Activated CD4-positive, alpha-beta T cell treated with anti-CD3 and anti-CD28 coated beads, Interleukin-2, amount 50 U/mL, for 48 hours (primary cell): ENCODE data around the gene KAZN.

ENCODE experiments used
- DNase-seq, 2 experiments: peaks; one replicate each; pipeline ENCODE4 v3.0.0-alpha.2; 2020

The KAZN gene

DNA sequence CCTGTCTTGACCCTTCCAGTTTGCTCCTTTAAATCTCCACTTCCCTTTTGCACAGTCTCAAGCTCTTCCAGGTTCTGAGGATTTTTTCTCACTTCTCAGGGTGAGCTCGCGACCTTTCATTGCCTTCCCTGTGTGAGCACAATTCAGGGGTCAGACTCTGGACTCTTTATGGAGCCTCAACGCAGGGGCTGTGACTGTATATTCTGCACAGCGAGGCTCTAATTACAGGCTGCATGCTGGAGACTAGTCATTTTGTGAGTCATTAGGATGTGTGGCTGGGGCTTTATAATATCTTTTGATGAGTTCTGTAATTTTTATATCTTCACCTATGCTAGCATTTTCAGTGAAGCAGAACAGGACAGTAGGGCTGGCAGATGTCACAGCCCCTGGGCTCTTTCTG lies 270.7 kb downstream of the KAZN start:
- no peak for DNase-seq

DNA sequence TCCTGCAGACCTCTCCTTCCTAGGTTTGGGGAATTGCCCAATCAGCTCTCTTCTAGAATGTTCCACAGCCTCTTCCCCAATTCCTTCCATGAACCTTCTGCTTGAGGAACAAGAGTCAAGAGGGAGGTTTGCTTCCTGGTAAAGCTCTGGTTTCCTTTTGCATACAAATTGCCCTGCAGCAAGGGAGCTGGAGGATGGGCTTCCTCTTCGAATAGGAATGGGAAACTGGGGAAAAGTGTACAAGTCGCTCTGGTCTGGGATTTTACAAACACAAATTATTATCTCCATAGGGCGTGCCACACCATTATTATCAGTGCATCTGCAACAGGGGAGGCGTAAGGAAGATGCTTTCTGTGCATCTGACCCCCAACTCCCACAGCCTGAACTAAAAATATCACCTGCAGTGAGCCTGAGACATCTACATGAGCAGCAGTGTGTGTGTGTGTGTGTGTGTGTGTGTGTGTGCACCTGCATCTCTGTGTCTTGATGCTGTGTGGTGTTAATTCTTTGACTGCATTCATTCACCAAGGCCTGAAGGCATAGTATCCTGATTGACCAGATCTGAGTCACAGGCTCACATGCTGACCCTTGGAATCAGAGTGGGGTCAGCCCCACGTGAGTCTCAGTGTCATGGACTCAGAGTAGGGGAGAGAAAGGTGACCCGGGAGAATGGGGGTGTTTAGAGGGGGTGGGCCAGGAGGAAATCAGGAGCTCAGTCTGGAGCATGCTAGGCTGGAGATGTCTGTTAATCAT lies 272.9 kb downstream of the KAZN start:
- DNase-seq = no peak

DNA sequence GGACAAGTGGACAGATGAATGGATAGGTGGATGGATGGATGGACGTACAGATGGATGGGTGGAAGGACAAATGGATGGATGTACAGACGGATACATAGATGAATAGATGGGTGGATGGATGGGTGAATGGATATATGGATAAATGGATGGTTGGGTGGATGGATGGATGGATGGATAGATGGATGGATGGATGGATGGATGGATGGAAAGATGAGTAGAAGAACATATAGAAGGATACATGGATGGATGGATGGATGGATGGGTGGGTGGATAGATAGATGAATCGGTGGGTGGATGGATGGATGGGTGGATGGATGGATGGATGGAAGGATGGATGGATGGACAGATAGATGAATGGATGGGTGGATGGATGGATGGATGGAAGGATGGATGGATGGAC lies 274.3 kb downstream of the KAZN start:
- DNase-seq = no peak

DNA sequence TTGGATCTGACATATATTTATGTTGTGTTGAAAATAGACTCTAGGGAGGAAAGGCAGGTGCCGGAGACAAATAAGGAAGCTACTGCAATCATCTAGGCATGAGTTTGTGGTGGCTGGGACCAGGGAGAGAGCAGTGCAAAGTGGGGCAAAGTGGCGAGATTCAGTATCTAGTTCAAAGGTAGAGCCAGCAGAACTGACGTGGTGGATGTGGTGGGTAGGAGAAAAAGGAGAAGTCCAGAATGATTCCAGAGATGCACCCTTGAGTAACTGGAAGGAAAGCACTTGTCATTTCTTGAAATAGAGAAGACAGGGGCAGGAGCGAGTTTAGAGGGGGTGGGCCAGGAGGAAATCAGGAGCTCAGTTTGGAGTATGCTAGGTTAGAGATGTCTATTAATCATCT lies 275.2 kb downstream of the KAZN start:
- DNase-seq = no peak

DNA sequence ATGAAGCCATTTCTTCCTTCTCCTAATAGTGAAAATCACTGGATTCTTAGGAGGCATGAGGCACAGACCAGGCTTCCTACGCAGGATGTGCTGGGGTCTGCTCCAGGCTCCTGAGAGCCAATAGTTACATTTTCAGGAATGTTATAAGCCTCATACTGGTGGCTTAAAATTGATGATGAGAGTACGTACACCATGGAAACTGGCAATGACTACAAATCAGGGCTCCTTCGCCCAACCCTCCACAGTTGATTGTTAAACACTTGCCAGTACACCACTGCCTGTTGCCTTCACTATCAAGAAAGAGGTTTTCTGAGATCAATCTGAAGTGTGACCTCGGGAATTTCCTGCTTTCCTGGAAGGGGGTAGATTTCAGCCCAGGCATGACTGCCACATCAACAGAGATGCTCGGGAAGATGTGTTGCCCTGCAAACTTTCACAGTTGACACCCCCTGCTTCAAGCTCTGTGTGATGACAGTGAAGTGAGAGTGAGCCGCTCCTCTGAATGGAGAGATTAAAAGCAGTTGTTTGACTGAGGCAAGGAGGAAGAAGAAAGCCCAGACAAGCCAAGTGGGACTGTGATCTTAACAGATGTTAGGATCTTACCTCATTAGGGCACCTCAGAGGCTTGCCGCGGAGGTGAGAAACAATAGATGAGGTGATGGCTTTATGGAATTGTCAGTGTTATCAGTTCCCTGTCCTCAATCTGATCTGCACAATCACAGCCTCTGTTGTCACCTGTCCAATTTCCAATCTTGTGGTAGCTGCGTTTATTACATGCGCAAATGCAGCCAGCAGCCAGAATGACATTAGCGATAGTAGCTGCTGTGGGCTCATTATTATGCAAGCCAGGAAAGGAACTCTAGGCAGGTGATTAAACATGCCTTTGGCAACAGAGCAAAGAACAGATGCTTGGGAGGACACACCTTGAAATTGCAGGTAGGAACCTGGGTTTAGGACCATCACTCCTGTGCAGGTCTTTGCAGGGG lies 277.3 kb downstream of the KAZN start:
- no peak for DNase-seq

DNA sequence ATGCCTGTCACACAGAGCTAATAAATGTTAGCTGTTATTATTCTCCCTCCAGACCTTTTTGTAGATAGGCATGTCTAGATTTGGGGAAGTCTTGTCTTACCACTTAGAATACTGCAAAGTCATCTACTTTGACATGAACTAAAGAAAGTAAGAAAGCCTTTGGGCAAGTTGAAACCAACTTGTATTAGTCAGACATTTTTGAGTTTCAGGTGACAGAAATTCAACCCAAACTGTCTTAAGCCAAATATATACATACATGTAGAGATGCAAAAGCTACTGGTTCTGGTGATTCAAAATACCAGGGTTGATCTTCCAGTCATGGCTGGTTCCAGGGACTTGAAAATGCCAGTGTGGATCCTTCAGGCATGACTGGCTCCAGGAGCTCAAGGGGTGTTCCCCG lies 278.3 kb downstream of the KAZN start:
- no peak for DNase-seq

DNA sequence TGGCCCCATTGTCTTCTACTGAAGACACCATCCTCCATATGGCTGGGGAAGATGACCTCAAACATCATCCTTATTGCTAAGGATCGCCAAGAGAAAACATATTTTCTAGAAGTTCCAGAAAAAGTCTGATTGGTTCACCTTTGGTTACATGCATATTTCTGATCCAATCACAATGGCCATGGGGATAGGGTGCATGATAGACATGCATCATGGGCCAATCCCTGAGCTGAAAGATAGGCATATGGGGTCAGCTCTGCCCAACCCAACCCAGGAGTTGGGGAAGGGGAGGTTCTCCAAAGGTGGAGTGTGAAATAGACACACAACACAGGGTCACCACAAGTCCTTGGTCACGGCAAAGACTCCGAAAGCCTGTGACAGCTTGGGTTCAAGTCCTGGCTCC lies 278.7 kb downstream of the KAZN start:
- DNase-seq = no peak

DNA sequence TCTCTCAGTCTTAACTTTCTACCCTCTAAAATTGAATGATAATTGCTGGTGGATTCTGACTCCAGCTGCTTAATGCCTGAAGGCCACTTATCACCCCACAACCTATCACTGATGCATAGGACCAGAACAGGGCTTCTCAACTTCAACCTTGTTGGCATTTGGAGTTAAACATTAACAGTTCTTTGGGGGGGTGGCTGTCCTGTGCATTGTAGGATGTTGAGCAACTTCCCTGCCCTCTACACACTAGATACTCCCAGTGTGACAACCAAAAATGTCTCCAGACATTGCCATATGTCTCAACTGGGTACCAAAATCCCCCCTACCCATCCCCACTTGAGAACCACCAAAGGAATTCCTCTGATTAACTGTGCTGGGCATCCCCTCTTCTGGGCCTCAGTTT lies 279.6 kb downstream of the KAZN start:
- DNase-seq = no peak

DNA sequence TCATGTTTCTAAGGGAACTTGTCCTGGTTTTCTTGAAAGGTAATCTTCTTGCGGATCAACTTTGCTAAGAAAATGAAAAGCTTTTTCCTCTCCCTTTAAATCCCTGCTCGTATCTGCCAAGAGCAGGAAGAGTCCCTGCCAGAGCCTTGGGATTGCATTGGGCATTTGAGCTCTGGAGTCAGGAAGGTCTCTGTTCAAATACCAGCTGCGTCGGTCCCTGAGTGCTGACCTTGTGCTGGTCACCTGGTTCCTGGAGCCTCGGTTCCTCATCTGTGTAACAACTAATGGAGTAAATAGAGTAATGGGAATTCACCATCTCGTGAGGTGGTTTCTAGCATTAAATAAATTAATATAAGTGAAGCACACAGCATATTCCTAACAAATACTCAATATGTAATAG lies 280.5 kb downstream of the KAZN start:
- DNase-seq = no peak

DNA sequence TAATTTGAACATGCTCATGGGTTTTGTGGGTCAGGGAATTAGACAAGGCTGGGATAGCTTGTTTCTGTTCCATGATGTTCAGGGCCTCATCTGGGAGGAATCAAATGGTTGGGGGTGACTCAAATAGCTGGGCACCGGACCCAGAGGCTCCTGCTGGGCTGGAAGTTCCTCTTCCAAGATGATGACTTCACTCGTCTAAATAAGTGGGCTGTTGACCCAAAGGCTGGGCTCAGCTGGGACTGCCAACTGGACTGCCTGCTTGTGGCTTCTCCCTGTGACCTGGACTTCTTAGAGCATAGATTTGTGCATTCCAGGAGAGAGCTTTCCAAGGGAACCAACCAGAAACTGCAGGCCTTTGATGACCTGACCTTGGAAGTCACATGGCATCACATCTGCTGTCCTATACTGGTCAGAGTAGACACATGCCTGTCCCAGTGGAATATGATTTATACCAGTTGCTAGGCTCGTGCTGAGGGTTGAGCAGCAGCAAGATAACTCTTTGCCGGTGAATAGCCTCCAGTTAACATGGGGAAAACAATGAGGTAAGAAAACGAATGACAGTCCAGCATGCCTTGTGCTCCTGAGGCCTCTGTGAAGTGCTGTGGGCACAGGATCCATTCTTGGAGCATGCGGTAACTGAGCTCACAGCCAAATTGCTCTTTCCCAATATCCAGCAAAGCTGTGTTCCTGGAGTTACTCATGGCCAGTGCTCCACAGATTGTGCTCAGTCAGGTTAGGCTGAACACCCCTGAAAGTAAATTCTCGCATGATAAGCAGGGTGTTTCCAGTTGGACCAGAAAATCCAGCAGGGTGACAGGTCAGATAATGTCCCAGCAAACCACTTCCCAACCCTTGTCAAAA lies 282.2 kb downstream of the KAZN start:
- no peak for DNase-seq

DNA sequence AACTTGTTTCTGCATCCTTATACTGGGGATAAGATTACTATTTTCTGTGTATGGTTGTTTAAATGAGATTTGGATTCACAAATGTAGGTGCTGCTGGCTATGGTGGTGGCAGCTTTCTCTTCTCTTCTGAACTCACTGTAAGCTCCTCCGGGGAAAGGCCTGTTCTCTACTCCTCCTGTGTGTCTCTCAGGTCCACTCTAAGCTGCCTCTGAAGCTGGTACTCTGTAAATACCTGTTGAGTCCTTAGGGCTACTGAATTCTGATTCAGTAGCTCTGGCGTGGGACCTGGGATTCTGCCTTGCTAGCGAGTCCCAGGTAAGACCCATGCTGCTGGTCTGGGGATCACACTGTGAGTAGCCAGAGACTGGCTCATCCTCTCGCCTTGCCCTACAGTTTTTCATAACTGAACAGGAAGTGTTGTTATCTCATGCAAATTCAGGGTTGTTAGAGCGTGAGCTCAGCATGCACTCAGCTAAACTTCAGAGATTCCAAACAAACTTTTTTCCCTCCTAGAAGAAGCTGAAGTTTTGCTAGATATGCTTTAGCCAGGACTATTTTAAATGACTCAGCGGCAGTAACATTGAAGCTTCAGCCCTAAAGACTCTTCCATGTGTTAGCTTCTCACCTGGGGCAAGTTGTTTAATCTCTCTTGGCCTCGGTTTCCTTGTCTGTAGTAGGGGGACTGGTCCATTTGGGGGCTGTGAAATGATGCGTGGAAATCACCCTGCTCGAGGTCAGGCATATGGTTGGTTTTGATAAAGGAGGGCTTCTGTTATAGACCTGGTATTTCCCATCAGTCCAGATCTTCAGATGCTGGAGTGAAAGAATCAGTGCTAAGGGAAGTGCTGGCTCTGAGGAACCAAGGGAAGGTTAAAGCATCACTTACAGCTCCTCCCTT lies 283.5 kb downstream of the KAZN start:
- DNase-seq = no peak

DNA sequence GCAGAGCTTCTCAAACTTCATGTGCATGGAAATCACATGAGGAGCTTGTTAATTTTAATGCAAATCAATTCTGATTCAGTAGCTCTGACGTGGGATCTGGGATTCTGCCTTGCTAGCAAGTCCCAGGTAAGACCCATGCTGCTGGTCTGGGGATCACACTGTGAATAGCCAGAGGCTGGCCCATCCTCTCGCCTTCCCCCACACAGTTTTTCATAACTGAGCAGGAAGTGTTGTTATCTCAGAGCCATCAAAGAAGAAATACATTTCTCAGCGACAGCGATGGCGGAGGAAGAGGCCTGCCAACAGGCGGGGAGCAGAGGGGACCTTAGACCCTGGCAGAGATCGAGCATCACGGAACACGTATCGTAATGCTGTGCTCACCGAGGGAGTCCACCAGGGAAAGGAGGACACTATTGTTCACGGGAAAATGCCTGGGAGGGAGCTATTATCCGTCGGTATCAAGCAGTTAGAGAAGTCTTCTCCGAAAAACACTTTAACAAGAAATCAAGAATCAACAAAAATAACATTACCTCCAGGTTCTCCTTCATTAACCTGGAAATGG lies 286.2 kb downstream of the KAZN start:
- no peak for DNase-seq

DNA sequence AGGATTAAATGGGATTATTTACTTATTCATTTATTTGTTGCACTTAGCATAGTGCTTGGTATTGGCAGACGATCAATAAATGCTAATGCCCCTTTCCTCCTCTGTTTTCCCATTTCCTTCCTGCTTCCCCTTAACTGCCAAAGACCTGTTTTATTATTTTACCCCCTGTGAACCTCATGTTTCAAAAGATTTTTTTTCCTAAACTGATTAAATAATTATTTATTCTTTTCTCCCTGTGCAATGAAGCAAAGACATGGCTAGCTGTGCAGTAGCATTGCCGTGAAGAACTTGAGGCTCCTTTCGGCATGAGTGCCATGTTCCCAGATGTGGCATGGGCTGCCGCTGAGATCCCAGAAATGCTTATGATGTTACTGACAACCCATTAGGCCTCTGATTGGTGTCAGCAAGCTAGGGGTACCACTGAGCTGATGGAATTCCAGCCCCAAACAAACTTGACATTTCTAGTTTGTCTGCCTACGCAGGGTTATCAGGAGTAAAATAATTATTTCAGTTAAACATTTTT lies 288.6 kb downstream of the KAZN start:
- DNase-seq = no peak

DNA sequence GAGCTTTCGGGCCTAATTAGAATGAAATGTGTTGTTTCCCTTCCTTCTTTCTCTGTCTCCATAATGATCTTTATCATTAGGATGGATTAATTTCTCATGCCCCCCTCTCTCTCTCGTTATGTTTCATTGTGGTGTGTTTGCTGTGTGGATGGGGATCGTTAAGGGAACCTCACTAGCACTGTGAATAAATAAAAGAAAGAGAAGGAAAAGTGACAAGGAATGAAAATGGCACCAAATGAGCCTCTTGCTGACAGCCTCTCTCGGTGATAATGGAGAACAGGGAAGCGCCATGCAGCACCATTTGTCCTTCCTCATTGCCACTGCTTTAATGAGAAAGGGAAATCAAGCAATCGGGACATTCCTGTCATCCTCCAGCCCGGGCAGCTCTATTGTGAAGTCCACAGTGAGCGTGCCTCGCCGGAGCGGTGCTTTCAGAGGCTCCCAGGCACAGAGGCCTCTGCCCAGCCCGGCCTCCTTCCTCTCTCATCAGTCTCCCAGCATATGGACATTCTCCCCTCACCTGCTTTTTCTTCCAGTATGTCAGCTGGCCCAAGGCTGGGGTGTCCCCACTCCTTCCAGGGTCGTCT lies 289.4 kb downstream of the KAZN start:
- DNase-seq = no peak

DNA sequence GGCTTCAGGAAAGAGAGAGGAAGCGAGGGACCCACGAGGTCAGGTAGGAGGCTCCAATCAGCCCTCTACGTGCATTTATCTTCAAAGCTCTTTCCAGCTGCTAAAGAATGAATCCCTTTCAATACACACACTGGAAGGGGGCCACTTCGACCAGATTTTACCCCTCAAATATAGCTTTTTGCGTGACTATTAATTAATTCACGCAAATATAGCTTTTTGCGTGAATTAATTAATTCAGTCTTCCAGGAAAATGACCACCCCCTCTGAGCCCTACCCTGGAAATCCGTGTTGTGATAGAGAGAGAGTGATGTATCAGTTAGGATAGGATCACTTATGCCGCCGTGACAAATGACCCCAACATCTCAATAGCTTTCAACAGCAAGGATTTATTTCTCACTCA lies 289.9 kb downstream of the KAZN start:
- no peak for DNase-seq

DNA sequence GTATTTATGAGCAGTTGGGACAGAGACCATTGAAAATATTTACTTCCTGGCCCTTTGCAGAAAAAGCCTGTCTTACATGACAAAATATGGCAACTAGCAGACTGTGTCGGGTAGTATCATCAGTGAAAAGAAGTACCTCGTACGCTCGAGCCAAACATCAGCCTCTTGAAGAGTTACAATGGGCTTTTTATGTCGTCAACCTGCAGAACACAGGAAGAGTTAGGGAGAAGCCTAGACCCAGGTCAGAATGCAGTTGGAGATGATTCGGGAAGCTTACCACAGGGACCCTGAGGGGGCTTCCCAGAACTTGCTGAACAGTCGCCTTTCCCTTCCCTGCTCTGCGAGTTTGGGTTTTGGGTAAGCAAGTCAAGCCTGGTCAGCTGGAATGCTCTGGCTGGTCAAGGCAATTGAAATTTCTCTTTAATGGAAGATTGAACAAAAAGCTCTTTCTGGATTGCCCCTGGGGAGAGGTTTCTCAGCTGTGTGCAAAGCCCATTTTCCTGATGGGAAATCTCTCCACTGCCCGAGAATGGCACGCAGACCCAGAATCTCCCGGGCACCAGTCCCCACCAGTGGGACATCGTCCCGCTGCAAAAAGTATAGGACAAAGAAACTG lies 291.4 kb downstream of the KAZN start:
- no peak for DNase-seq

DNA sequence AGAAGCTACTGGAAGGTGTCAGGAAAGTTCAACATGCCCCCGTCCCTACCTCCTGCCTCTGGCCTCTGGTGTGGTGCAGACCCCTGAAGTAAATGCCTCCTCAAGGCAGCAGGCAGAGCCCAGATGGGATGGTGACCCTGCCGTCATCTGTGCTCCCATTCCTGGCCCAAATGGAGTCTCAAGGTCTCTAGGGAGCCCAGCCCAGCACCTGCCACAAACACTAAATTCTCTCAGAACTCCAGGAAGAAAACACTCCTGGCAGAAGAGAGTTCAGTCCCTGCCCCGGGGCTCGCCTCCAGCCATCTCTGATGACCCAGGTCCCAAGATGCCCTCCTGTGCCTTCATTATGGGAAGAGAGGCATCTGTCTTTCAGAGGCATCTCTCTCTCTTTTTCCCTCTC lies 293.5 kb downstream of the KAZN start:
- DNase-seq = no peak

DNA sequence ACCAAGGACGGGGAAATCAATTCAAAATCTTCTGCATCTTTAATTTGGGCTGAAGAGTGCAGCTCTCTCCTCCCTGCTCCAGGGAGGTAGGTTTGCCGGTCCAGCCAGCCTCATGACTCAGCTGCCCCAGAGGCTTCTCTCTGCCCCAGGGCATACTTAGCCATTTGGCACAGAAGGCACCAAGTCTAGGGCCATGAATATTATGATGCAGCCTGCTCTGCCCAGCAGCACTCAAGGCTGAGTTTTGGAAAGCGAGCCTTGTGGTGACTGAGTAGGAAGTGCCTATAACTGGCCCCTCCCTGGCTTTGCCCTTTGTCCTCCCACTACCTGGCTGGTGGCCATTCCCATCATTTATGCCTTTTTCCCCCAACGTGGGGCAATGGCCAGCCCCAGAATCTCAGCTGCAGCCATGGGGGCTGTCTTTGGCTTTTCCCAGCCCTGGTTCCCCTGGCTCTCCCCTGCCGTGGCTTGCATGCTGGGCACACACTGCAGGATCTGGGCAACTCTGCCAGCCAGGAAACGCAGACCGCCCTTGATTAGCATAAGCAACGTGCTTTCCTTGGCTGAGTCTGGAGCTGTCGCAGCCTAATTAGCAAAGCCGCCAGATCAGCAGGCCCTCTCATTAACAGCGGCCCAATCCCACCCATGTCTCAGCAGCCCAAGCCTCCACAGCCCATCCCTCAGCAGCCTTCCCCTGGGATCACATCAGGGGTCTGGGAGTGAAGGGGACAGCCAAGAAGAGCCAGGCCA lies 296.5 kb downstream of the KAZN start:
- DNase-seq = no peak

DNA sequence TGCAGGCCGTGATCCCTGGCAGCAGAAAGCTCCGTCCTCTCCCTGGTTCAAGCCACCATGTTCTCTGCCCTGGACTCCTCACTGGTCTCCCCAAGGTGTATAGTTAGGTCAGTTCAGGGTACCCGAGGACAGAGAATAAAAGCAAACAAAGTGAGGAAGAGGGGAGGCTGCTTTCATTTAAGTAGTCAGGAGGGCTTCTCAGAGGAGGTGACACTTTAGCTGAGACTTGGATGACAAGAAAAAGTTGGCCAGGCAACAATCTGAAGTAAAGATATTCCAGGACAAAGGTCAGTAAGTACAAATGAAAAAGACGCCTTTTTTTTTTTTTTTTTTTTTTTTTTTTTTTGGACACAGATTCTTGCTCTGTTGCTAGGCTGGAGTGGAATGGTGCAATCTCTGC lies 297.2 kb downstream of the KAZN start:
- DNase-seq = no peak
